ENCODE measurements around the gene CDH23.
A peak's percentile ranks its signal among the peaks of the same experiment; 100 is the strongest.
"Not testable (repeated sequence)": the region's sequence is repeated elsewhere in the genome, so short reads cannot be mapped to it uniquely, and the experiment has no call there.

CDH23 gene

GRCh38 chr10:71849461-71849908, 452.8 kb downstream of the CDH23 start:
- Histone ChIP-seq H3K79me2 (ENCODE audit: insufficient read depth, low read depth) (peaks cover 30% of the 10 kb centered on the region), H3K4me2 (peak overlapping the region; percentile 88)
- no peak for TF ChIP-seq CTCF (conservative IDR thresholded peaks at IDR 0.05; ENCODE audit: low read depth, low read length)

GRCh38 chr10:71850021-71850742, 453.5 kb downstream of the CDH23 start:
- H3K36me3 ChIP-seq (ENCODE audit: insufficient read depth), result no peaks in the 10 kb centered on the region
- H3K4me1 ChIP-seq (ENCODE audit: low read depth, poor library complexity, severe bottlenecking), result peaks cover 19% of the 10 kb centered on the region
- no peak overlapping the region for H3K27ac ChIP-seq
- peak overlapping the region; percentile 64 for H3K9ac ChIP-seq
- H3K4me2 ChIP-seq, result peak overlapping the region; percentile 88
- H4K20me1 ChIP-seq (ENCODE audit: insufficient read depth), result no peaks in the 10 kb centered on the region
- TF ChIP-seq CTCF (conservative IDR thresholded peaks at IDR 0.05; ENCODE audit: low read depth, low read length), result no peak
- peak overlapping the region; percentile 74 for H2AFZ ChIP-seq (ENCODE audit: low read depth)
- H3K4me3 ChIP-seq (IDR thresholded peaks at IDR 0.05; ENCODE audit: insufficient read depth, low read depth, low read length), result no peak overlapping the region
- no peaks in the 10 kb centered on the region for H3K27me3 ChIP-seq (ENCODE audit: insufficient read depth, low read depth)
- H3K79me2 ChIP-seq (ENCODE audit: insufficient read depth, low read depth), result peaks cover 28% of the 10 kb centered on the region

More at GRCh38 chr10:71849461-71849908, 452.8 kb downstream of the CDH23 start:
- Histone ChIP-seq H3K4me3 (IDR thresholded peaks at IDR 0.05; ENCODE audit: insufficient read depth, low read depth, low read length) (no peak overlapping the region), H3K27ac (no peak overlapping the region), H3K36me3 (ENCODE audit: insufficient read depth) (no peaks in the 10 kb centered on the region), H4K20me1 (ENCODE audit: insufficient read depth) (no peaks in the 10 kb centered on the region), H3K9ac (no peak overlapping the region), H2AFZ (ENCODE audit: low read depth) (no peak overlapping the region), H3K27me3 (ENCODE audit: insufficient read depth, low read depth) (no peaks in the 10 kb centered on the region), H3K4me1 (ENCODE audit: low read depth, poor library complexity, severe bottlenecking) (peaks cover 19% of the 10 kb centered on the region)

DNA sequence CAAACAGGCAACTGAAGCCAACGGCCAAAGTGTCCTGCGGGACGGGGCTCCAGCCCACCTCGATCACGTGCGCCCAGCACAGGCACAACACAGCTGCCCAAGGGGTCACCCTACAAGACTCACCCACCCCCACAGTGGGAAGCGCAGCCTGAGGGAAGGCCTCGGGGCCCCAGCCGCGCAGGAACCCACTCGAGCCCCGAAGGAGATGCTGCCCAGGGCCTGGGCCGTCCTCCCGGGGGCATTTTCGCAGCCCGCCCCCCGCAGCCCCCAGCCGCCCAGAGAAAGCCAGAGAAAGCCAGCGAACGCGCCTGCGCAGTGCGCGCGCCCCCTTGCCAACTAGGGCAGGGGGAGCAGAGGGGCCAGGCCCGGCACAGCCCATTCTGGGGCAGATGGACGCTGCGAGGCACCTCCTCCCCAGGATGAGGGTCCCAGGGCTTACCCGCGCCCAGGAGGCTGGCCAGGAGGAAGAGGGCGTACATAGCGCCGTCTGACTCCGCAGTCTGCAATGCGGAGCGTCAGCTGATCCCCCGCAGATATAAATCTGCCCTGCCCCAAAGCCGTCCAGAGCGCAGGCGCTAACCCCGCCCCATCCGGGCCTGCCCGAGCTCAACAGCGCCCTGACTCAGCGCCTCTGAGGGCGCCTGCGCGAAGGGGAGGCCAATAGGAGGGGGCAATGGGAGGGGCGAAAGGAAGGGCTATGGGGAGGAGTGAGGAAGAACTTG, 454.2 kb downstream of the CDH23 start, which contains the start of gene PSAP:
PSAP (minus strand) TSS at position 509 of the 722 bp plus-strand sequence; CDS start at position 479, 30 bp downstream.
- peaks cover 28% of the 10 kb centered on the region for H3K79me2 ChIP-seq (ENCODE audit: insufficient read depth, low read depth)
- TF ChIP-seq CTCF (conservative IDR thresholded peaks at IDR 0.05; ENCODE audit: low read depth, low read length), result no peak
- H3K27ac ChIP-seq, result peak within 1 kb of the TSS; percentile 70
- H3K27me3 ChIP-seq (ENCODE audit: insufficient read depth, low read depth), result no peaks in the 10 kb centered on the region
- peaks cover 19% of the 10 kb centered on the region for H3K4me1 ChIP-seq (ENCODE audit: low read depth, poor library complexity, severe bottlenecking)
- H2AFZ ChIP-seq (ENCODE audit: low read depth), result peak within 1 kb of the TSS; percentile 74
- H4K20me1 ChIP-seq (ENCODE audit: insufficient read depth), result no peaks in the 10 kb centered on the region
- H3K9ac ChIP-seq, result peak within 1 kb of the TSS; percentile 64
- no peak within 1 kb of the TSS for H3K4me3 ChIP-seq (IDR thresholded peaks at IDR 0.05; ENCODE audit: insufficient read depth, low read depth, low read length)
- peak within 1 kb of the TSS; percentile 88 for H3K4me2 ChIP-seq
- no peaks in the 10 kb centered on the region for H3K36me3 ChIP-seq (ENCODE audit: insufficient read depth)

- H2AFZ ChIP-seq (ENCODE audit: low read depth), result peak overlapping the region; percentile 74
- peaks cover 19% of the 10 kb centered on the region for H3K4me1 ChIP-seq (ENCODE audit: low read depth, poor library complexity, severe bottlenecking)
- peak overlapping the region; percentile 64 for H3K9ac ChIP-seq
- H3K4me2 ChIP-seq, result peak overlapping the region; percentile 47
- H3K36me3 ChIP-seq (ENCODE audit: insufficient read depth); H3K27me3 ChIP-seq (ENCODE audit: insufficient read depth, low read depth); H3K4me3 ChIP-seq (IDR thresholded peaks at IDR 0.05; ENCODE audit: insufficient read depth, low read depth, low read length); H4K20me1 ChIP-seq (ENCODE audit: insufficient read depth): not testable (repeated sequence)
- peaks cover 27% of the 10 kb centered on the region for H3K79me2 ChIP-seq (ENCODE audit: insufficient read depth, low read depth)
- peak overlapping the region; percentile 70 for H3K27ac ChIP-seq
Observed at GRCh38 chr10:71851465-71852095, 454.9 kb downstream of the CDH23 start.
